Fibroblast of peridontal ligament (primary cell): ENCODE data around the gene ZBP1.

Source experiments
- DNase-seq: peaks from one replicate; pipeline ENCODE4 v3.0.0-alpha.2; 2010; ENCODE audit errors: extremely low read depth

The ZBP1 gene

DNA sequence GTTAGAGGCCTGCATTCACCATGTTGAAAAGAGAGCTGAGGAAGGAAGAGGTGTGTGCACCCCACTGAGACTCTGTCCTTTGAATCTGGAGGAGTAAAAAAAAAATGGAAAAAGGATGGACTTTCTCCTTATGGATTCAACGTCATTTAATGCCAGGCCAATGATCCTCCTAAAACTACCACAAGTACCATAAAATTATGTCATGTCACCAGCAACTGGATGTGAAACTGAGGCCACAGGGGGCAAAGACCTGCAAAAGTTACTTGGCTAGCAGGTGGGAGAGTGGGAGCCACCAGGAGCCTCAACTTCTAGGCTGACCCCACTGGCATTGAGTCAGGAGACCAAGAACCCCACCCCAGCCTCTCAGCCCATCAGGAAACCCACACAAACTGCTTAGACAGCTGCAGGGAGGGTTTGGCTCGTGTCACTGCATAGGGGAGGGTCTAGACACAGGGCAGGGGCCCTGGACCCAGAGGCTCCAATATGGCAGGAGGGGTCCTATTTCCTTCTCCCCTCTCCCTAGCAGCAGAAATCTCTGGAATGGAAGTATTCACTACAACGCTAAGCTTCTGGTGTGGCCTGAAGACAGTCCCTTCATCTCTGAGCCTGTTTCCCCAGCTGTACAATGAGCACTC is 48.3 kb downstream of the ZBP1 start:
- no peak for DNase-seq

DNA sequence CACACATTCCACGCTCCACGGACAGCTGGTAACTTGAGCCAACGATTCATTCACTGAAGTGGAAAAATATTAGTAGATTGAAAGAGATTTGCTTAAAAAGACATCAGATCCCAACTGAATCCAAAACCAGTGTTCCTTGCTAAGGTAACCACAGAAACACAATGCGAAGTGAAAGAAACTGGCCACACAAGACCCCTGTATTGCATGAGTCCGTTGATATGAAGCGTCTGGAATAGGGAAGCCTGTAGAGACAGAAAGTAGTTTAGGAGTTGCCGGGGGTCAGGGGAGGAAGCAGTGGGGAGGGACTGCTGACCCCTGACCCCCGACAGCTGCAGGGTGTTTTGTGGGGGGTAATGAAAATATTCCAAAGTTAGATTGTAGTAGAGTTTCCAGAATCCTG is 49.3 kb downstream of the ZBP1 start:
- no peak for DNase-seq

DNA sequence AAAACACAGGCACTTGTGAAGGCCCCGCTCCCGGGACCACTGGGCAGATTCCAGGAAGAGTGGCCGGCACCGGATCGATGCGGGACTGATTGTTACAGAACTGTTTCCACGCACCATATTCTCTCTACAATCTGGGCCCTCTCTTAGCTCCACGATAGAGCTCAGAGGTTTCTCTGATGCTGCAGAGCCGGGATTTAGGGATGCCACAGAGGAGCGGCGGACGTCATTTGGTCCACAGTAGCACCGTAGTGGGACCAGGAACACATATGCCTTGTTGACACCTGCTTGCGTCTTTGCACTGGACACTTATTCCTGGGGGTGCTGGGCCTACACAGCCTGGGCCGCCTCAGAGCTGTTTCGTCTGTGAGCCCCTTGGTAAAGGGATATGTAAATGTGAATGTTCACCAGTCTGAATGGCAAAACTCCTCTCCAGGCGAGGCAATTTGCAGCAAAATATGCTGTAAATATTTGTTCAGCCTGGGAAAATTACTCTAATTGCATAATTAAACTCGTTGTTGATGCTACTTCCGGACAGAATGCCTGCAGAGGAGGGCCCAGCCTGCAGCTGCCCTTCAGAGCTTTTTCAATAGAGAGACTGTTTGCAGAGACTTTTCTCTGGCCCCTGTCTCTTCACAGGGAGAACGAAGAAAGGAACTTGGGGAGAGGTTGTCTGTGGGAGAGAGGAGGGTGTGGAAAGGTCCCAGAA is 49.9 kb downstream of the ZBP1 start:
- DNase-seq, result no peak

DNA sequence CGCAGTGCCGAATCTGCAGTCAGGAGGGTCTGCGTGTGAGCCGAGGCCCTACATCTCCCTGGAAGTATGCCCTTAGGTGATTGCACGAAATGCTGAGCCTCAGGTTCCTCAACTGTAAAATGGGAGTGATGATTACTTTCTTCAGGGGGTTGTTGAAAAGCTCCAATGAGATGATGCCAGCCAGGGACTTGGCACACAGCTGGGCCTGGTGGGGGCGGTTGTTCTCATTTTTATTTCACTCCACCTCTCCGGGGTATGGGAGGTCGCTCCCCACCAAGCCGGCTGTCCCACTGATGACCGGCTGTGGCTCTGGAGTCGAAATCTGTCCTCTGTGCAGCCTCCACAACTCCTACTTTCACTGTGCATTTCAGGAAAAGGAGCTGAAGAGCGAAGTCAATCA is 51.3 kb downstream of the ZBP1 start:
- DNase-seq, result no peak

DNA sequence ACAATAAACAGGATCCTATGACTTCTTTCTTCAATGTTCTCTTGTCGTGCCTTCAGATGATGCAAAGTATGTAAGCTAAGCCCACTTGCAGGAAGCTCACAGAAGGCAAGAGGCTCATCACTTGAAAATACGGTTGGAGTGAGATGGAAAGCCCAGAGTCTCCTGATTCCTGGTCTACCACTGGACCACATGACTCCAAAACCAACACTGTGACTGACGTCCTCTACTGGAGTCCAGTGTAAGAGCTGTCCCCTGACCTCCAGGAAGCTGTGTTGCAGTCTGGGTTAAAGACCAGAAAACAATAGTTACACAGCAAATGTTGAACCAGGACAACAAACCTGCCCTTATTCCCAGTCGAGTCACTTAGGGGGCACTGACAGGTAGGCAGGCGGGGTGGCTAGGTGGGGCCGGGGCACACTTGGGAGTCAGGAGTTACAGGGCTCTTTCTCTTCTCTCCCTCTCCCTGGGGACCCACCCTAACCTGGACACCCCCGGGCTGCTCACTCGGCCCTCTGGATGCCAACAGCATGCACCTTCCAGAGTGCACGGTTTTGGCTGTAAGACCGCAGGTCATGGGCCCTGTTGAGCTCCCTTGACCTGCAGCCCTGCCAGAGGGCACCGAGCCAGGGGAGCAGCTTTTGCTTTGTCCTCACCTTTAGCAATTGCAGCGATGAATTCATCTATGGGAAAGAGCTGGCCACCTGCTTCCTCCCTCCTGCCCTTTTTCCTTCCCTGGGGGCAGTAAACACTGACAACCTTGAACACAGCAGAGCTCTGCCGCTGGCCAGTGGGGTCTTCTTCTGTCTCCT is 51.9 kb downstream of the ZBP1 start:
- DNase-seq, result no peak

DNA sequence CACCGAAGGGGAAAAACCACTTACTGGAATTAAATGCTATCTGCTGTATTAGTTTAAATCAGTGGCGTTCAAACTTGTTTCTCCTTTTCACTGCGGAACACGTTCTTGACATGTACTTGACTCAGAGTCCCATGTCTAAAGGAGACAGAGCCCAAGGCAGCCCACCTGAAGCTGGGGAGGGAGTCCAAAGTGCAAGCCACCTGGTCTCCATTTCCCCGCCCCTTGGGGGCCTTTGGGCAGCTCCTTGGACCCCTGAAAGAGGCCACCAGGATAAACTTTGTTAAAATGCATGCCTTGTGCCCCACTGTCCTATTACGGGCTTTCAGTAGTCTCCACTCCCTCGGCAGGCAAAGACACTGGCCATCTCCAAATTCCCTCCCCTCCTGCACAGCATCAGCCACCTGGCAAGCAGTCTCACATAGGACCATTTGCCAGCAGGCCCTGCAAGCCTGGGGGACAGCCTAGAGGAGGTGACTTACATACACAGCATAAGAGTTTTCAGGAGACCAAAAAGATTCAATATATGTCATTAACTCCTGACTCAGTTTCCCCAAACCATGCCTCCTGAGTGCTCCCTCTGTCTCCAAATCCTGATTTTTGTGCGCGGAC is 52.7 kb downstream of the ZBP1 start:
- no peak for DNase-seq

DNA sequence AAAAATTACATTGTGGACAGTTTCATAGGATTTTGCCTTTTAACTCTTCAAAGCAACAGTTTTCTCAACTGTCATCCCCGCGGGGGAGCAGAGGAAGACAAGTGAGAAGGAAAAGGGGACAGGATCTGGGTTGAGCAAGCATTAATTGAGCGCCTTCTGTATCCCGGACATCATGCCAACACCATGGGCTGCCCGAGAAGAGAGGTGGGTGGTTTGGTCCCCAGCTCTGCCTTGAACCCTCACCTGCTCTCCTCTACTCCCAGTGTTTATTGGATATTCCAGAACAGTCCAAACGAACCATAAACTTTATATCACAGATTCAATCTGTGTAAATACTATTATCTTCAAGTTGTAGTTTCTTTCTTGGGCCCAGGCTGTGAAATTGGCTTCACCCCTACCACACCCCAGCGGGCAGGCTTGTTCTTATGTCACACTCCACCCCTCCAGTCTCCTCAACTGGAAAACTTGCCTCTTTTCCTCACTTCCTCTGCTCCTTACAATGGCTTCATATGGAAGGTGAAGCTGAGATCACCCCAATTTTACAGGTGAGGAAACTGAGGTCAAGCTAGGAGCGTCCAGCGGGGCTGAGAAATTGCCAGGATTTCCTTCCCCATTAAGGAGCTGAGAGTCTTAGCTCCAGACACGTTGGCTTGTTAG is 53.3 kb downstream of the ZBP1 start:
- DNase-seq, result no peak

DNA sequence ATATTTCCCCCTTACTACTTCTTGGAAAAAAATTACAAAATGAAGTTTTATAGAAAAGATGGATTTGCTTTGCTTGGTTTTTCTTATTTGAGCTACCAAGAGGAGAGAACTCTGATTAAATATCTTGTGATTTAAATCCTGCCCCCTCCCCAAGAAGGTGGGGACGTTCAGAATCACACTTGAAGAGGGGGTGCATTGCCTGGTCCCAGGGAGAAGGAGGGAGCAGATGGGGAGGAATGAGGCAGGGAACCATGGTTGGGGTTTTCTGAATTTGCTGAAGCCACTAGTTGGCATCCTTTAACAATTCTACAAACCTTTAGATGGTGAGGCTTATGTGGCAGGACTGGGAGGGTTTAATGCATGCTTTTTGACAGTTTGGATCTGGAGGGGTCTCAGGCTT is 53.8 kb downstream of the ZBP1 start:
- no peak for DNase-seq

DNA sequence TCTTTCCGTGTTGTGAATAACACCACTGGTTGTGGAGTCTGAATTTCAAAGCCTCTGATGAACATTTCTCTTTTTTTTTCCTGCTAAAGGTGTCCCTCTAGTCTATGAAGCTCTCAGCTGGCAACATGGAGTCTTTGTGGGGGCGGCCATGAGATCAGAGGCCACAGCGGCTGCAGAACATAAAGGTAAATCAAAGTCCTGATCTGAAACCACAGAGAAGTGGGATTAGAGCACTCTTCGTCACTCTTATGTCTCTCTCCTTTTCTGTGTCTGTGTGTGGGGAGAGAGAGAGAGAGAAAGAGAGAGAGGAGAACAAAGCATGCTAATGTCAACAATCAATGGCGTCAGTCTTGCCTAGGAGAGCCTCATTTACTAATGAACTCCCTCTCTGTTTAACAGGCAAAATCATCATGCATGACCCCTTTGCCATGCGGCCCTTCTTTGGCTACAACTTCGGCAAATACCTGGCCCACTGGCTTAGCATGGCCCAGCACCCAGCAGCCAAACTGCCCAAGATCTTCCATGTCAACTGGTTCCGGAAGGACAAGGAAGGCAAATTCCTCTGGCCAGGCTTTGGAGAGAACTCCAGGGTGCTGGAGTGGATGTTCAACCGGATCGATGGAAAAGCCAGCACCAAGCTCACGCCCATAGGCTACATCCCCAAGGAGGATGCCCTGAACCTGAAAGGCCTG is 55.1 kb downstream of the ZBP1 start:
- DNase-seq, result no peak

DNA sequence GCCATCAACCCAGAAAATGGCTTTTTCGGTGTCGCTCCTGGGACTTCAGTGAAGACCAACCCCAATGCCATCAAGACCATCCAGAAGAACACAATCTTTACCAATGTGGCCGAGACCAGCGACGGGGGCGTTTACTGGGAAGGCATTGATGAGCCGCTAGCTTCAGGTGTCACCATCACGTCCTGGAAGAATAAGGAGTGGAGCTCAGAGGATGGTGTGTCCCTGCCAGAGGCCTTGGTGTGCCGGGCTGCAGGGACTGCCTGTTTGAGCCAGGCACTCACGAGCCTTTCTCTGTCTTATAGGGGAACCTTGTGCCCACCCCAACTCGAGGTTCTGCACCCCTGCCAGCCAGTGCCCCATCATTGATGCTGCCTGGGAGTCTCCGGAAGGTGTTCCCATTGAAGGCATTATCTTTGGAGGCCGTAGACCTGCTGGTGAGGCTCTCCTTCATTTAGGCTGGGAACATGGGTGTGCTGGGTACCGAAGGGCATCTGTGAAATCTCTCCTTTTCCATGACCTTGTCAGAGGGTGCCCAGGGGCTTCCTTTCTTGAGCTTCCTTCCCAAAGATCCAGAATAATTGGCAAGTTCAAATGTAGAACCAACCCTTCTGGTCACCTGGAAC is 55.9 kb downstream of the ZBP1 start:
- DNase-seq, result no peak

DNA sequence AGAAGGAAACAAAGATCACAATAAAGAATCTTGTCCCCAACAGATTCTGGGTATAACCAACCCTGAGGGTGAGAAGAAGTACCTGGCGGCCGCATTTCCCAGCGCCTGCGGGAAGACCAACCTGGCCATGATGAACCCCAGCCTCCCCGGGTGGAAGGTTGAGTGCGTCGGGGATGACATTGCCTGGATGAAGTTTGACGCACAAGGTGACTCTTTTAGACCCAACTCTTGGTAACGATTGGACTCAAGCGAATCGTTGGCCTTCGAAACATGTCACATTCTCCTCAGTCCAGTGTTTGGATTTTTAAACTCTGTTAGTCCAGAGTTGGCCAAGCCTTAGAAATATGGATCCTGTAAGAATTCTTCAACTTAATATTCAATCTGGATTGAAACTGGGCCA is 56.7 kb downstream of the ZBP1 start:
- no peak for DNase-seq

DNA sequence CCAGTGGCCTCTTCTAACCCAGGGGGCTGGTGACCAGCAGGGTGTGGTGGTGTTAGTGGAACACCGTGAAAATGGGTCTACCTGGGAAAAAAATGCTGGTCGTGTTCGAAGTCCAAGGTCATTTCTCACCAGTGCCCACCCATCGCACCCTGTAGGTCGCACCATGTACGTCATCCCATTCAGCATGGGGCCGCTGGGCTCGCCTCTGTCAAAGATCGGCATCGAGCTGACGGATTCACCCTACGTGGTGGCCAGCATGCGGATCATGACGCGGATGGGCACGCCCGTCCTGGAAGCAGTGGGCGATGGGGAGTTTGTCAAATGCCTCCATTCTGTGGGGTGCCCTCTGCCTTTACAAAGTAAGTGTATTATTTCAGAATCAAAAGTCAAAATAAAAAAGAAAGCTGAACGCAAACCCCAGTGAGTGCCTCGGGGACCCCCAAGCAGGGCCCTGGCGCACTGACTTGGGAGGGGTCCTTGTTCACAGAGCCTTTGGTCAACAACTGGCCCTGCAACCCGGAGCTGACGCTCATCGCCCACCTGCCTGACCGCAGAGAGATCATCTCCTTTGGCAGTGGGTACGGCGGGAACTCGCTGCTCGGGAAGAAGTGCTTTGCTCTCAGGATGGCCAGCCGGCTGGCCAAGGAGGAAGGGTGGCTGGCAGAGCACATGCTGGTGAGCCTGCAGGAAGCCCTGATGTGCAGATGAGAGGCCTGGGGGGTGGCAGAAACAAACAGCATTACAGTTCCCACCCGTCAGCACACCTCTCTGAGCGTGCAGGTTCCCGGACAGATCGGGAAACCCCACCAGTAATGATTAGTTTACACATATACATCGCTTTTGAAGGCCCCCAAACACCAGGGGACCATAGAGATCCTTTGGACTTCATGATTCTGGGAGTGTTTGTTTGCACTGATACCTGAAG is 57.4 kb downstream of the ZBP1 start:
- no peak for DNase-seq

DNA sequence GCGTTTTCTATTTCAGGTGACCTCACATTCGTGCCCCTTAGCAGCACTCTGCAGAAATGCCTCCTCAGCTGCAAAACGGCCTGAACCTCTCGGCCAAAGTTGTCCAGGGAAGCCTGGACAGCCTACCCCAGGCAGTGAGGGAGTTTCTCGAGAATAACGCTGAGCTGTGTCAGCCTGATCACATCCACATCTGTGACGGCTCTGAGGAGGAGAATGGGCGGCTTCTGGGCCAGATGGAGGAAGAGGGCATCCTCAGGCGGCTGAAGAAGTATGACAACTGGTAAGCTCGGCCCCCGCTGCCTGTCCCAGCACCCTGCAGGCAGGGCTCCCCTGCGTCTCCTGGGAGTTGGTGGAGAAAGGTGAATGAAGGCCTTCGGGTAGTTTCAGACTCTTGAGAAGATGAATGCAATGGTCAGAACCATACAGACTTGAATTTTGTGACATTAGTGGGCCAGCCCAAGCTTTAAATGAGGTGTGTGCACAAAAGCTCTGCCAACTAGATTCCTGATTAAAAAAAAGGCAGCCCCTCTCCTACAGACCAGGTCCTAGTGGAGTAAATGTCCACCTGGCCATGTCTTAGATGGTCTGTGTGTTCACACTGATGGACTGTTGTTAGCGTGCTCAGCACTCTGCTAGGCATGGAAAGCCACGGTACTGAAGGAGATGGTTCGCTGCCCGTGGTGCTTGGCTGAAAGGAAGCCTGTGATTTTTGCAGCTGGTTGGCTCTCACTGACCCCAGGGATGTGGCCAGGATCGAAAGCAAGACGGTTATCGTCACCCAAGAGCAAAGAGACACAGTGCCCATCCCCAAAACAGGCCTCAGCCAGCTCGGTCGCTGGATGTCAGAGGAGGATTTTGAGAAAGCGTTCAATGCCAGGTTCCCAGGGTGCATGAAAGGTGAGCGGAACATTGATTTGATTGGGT is 58.6 kb downstream of the ZBP1 start:
- no peak for DNase-seq

DNA sequence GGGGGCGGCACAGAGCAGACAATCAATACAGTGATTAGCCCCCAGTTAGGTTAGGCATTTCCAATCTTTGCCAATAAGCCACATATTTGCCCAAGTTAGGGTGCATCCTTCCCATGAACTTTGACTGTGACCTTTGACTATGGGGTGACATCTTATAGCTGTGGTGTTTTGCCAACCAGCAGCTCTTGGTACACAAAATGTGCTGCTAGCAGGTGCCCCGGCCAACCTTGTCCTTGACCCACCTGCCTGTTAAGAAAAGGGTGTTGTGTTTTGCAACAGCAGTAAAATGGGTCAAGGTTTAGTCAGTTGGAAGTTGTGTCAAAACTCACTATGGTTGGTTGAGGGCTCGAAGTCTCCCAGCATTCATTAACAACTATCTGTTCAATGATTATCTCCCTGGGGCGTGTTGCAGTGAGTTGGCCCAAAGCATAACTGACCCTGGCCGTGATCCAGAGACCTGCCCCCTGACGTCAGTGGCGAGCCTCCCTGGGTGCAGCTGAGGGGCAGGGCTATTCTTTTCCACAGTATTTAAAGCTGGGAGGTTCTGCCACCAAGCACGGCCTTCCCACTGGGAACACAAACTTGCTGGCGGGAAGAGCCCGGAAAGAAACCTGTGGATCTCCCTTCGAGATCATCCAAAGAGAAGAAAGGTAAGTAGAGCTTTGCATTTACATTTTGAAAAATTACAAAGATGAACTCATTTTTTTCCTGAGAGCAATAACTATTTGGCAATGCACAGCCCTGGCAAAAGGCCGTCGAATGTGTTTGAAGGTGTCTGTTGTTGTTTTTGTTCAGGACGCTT is 59.5 kb downstream of the ZBP1 start, which contains the start of gene PCK1:
Gene PCK1, plus strand, starts transcription at position 557 of the 802 bp plus-strand sequence. CDS start 302 bp downstream, outside the sequence.
- DNase-seq, result no peak

DNA sequence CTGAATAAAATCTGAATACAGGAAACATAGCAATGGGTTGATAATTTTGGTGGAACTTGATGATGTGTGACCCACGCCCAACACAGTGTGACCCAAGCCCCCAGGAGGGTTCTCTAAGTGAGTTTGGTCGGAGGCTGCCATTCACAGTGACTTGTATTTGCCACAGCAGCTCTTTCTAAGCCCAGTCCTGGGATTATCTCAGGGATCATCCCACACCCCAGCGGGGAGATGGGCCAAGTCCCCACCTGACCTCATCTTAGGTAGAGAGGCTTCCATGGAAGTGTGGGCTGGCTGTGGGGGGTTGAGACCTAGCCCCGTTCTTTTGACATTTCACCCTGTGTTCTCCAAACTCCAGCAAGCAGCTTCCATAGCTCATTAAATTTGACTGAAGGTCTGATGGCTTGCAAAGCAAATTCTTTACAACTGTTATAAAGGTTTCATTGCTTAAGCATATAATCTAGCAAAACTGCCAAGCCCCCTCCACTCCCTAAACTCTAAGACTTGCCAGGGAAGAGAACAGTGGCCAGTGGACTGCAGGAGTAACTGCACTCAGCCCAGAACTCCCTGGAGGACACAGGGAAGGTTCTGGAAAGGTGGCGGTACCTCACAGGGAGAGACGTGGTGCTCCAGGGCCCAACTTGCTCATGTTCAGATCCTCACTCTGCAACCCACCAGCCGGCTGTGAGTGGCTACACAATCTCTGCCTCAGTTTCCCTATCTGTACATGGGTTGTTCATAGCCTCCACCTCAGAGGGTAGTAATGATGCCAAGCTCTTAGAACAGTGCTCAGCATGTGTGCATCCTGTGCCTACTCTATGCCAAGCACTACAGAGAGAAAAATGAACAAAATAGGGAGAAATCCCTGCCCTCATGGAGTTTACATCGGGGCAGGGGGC is 60.3 kb downstream of the ZBP1 start:
- DNase-seq, result no peak

DNA sequence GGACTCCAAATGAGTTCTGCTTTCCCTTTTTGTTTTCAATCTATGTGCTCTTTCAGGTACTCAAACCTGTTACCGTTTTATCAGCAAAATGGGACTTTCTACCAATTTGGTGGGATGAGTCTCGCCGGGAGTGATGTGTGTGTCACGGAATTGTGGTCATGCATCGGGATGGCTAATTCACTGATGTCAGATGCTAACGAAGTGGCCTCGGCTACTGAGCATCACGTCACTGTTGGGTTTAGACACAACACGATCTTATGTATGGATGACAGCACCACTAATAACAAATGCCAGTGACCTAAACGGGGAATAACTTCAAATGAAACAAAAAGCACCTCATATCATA is 61.0 kb downstream of the ZBP1 start:
- DNase-seq, result no peak
